ENCODE measurements around the gene AP1S2.

DNA sequence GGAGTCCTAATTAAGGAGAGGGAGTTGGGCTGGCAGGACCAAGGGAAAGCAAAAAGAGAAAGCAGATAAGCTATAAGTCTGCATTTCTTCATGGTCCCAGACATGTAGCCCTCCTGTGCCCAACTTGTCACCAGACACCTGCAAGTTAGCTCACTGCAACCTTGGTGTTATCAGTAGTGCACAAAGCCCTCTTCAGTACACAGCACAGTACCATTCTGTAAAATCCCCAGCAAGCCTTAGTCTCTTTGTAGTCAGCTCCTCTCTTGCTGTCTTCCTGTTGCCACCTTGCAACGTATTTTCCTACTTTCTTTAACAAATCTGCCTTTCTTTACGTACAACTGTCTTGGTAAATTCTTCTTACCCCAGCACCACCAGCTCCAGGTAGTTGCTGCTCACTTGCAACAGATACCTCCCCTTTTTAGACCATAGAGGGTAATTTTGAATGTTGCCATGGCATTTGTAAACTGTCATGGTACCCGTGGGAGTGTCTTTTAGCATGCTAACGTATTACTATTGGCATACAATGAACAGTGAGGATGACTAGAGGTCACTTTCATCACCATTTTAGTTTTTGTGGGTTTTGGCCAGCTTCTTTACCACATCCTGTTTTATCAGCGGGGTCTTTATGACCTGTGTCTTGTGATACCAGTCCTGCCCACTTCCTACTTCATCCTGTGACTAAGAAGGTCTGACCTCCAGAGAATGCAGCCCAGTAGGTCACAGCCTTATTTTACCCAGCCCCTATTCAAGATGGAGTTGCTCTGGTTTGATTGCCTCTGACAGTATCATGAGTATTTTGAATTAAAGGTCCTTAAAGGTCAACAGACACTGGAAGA, 28.3 kb upstream of the AP1S2 start:
- no peak for TF ChIP-seq EZH2 (IDR thresholded peaks at IDR 0.05; ENCODE audit: low read length, unreplicated experiment)
- TF ChIP-seq, protein P1, sequence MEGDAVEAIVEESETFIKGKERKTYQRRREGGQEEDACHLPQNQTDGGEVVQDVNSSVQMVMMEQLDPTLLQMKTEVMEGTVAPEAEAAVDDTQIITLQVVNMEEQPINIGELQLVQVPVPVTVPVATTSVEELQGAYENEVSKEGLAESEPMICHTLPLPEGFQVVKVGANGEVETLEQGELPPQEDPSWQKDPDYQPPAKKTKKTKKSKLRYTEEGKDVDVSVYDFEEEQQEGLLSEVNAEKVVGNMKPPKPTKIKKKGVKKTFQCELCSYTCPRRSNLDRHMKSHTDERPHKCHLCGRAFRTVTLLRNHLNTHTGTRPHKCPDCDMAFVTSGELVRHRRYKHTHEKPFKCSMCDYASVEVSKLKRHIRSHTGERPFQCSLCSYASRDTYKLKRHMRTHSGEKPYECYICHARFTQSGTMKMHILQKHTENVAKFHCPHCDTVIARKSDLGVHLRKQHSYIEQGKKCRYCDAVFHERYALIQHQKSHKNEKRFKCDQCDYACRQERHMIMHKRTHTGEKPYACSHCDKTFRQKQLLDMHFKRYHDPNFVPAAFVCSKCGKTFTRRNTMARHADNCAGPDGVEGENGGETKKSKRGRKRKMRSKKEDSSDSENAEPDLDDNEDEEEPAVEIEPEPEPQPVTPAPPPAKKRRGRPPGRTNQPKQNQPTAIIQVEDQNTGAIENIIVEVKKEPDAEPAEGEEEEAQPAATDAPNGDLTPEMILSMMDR (conservative IDR thresholded peaks at IDR 0.05; ENCODE audit: low read depth, low read length): no peak

Measured in PC-3 (cell line).